ENCODE data around the gene RAB29.
"Not testable (repeated sequence)": the region's sequence is repeated elsewhere in the genome, so short reads cannot be mapped to it uniquely, and the experiment has no call there.

Gene RAB29

DNA sequence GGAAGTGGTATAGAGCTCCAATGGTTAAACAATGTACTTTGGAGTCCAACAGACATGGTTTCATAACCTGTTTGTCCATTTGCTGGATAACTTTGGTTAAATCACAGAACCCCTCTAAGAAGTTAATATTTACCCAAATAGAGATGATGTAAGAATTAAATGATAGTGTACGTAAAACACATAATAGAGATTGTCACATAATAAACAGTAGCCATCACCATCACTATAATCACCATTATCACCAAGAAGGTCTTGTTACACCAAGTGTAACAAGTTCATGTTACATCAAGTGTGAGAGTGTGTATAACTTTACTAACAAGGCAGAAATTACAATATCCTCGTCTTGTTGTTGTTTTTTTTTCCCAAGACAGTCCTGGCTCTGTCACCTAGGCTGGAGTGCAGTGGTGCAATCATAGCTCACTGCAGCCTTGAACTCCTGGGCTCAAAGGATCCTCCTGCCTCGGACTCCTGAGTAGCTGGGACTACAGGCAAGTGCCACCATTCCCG, 48.6 kb downstream of the RAB29 start:
- DNase-seq = no peak

DNA sequence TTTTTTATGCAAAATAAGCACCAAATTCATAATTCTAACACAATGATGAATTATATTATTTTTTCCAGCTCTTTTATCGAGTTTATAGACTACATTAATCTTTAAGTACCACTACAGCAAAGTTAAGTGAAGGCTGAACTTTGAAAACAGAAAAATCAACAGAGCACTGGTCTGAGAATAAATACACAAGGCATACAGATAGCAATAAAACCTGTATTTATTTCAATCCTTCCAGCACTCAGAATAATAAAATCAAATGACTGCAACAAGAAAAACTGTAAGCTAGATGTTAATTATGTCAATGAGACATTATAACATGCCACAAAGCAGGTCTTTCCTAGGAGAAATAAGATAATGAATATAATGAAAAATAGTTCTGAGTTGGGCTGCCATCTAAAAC, 49.8 kb downstream of the RAB29 start:
- DNase-seq = no peak

GRCh38 chr1:205720740-205721139, 54.5 kb downstream of the RAB29 start:
- not testable (repeated sequence) for DNase-seq

DNA sequence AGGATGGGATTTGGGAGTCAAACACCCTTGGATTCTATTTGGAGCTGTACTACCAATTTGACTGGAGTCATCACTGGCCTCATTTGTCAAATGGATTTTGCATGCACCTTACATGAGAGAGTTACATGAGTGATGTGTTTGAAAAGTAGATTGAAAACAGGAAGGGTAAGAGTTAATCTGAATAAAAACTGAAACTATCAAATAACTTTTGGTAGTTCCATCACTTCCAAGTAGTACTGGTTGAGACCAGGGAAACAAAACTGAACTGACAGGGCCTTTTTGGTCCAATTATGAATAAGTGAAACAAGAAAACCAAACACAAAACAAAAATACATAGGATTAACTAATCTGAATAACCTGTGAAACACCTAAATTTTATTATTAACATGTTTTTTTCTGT, 55.5 kb downstream of the RAB29 start:
- no peak for DNase-seq

- DNase-seq = no peak
Measured at GRCh38 chr1:205719015-205719414, 56.3 kb downstream of the RAB29 start.

Data from anterior cingulate cortex (tissue), 58 donors.